GM18951 (cell line): ENCODE results near the gene TECTA.

Source experiments
- POLR2A ChIP-seq: IDR thresholded peaks from 4 replicates; pipeline ENCODE4 v1.6.1; 2011; ENCODE audit warnings: mild to moderate bottlenecking; ENCODE audit not compliant: insufficient read length, insufficient read depth; ENCODE audit errors: extremely low read depth
- in situ Hi-C: fragments of 300-500 bp; cut with MboI; formaldehyde crosslinking; loops from one replicate; pipeline ENCODE4 v1.12.0; 2022; ENCODE audit warnings: low sequenced_read_pairs, mixed read lengths, inconsistent platforms; ENCODE audit not compliant: unreplicated experiment

The TECTA gene

DNA sequence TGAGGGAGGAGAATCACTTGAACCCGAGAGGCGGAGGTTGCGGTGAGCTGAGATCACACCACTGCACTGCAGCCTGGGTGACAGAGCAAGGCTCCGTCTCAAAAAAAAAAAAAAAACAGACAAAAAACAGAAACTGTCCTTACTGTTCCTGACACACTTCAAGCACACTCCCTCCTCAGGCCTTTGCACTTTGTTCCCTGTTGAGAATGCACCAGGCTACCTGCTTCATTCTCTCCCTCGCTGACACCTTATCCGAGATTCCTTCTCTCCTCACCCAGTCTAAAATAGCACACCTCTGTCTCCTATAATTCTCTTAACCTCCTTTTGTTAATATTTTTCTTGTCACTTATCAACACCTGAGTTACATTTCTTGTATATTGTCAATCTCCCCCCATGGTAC lies 32.3 kb upstream of the TECTA start:
- in situ Hi-C loops: no loop called here
- TF ChIP-seq POLR2A: no peak

GRCh38 chr11:121070951-121071845 lies 29.8 kb upstream of the TECTA start:
- no peak for TF ChIP-seq POLR2A
- in situ Hi-C loops: no loop called here

DNA sequence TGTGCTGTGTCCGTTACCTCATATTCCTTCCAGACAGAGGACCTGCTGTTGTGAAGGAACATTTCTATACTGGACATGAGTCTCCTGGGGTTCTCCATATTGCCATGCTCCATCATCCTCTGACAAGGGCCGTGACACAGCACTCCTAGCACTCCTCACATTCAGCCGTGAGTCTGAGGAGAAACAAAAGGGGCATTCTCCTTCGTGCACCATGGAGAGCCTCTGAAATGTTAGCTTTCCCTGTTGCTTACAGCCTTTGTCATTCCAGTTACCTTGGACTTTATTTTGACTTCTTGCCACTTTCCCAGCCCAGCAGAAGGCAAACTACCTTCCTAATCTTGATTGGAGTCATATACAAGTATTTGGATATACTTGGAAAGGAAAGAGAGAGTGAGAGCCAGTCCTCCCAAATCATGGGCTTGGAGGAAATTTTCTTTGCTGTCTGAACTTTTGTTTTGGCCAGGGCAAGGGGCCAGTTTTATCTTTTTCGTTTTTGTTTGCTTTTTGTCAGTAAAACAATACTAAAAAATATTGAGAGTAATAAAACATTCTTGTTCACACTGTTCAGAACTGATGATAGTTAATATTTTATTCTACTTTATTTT lies 29.1 kb upstream of the TECTA start:
- TF ChIP-seq POLR2A: no peak
- in situ Hi-C loops: no loop called here

DNA sequence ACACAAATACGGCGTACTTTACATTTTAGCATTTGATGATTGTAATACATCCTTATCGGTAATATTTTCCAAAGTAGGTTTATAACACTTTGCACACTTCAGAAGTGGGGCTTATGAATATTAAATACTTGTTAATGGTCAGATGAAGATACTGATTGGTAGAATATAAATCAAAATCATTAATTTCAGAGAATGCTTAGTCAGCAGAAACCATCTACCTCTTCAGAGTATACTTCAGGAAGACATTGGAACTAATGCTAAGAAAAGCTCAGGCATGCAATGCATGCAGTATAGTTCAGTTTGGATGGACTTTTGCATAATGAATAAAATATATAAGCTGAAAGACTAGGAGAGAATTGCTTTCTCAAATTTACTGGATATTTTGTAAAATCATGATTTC lies 19.7 kb upstream of the TECTA start:
- TF ChIP-seq POLR2A: no peak
- in situ Hi-C loops: no loop called here

GRCh38 chr11:121082219-121082618 lies 18.8 kb upstream of the TECTA start:
- in situ Hi-C loops: no loop called here
- TF ChIP-seq POLR2A: no peak

GRCh38 chr11:121082670-121083069 lies 18.4 kb upstream of the TECTA start:
- no peak for TF ChIP-seq POLR2A
- in situ Hi-C loops: no loop called here

DNA sequence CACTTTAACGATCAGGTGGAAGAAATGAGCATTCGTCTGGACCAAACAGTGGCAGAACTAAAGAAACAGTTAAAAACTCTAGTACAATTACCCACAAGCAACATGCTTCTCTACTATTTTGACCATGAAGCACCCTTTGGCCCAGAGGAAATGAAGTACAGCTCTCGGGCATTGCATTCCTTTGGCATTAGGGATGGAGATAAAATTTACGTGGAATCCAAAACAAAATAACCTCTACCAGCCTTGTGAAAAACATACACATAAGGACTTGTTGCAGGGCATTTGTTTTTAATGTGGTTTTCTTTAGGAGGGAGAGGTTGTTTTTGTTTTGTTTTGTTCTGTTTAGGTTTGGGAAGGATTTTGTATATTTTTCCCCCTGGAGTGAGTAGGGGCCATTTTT lies 14.2 kb upstream of the TECTA start:
- in situ Hi-C loops: no loop called here
- no peak for TF ChIP-seq POLR2A

DNA sequence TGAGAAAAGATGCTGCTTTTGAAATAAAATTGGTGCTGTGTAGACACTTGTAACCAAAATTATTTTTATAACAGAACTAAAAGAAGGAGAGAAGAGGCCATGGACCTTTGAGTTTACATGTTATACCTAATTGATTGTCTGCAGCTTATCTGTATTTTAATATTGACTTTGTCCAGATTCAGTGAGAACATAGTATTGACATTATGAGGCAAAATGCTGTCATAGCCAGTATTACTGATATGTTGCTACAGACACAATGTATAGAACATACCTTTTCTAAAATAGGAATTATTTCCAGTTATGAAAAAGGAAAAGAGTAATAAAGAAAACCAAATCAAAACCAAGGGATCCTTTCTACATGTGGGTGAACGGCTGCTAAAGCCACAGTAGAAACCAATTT lies 11.5 kb upstream of the TECTA start:
- TF ChIP-seq POLR2A: no peak
- in situ Hi-C loops: no loop called here

DNA sequence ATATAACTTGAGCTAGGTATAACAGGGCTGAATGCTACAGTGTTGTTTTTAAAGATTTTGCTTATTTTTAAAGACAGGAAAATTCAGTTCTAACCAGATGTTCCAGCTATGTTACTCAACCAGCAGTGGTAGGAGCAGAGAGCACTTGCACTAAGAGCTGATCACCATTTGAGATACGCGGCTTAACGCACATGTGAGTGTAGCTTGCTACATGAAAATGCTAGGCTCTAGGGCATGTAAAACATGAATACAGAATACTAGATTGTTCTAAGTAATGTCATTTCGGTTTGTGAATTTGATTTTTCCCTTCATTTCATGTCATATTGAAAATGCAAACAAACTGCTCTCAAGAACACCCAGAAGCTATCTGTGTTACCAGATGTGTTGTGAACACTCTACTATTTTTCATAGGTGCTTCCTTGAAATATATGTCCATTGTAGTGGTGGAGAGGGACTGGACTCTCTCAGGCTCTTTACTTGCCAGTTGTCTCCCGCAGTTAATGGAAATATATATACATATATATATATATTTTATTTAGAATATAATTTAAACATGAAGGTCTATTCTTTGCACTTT lies 10.8 kb upstream of the TECTA start:
- no peak for TF ChIP-seq POLR2A
- in situ Hi-C loops: no loop called here

DNA sequence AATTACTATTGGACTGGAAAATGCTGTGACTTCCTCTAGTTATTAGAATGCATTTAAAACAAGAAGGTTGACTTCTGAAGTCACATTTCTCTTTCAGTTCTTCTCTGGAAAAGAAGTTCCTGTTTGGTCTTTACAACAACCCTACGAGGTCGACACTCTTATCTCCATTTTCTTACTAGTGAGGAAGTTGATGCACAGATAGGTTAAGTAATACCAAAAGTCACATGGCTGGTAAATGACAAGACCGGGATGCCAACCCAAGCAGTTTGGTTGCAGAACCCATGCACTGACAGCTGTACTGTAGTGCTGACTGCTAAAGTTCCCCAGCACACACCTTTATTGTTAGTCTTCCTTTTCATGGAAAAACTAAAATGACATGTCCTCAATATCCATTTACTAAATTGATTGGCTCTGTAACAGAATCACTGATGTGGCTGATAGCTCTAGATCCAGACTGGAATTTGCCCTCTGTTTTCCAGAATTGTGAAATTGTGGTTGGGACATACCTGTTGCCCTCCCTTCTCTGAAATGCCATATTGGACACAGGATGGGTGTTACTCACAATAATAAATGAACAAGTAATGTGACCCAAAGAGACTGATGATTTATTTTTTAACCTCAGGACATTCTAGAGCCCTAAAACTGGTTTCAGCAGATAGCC lies 9.4 kb upstream of the TECTA start:
- TF ChIP-seq POLR2A: no peak
- in situ Hi-C loops: no loop called here

DNA sequence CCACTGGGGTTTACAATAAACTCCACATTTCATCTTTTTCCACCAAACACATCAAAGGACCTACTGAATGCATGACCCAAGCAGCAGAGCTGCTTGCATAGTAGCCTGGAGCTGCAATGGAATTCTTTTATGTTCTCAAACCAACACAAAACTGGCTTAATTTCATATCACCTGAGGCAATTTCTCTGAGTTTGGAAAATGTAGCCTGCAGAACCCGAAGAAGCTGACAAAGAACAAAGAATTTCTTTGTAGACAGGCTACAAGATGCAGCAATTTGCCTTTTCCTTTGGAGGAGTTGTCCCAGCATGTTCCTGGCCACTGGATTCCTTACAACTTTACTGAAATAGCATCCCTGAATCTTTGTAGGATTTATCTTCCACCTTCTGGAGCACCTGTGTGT lies 5.5 kb upstream of the TECTA start:
- TF ChIP-seq POLR2A: no peak
- in situ Hi-C loops: no loop called here

DNA sequence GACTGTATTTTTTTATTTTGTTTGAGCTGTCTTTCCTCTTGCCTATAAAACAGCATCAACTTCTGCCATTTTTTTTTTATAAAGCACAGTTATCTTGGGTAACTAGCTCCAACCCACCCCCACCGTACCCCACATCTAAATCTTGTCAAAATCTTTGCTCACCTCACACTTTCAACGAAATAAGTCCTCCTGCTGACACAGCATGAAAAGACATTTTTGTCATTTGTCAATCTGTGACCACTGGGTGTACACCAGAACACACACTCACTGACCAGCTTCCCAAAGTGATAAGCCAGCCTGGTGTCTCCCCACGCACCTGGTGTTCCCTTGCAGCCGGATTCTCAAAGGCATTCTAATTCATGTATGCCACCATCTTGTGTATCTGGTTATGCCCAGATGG lies 1.7 kb upstream of the TECTA start:
- TF ChIP-seq POLR2A: no peak
- in situ Hi-C loops: no loop called here

DNA sequence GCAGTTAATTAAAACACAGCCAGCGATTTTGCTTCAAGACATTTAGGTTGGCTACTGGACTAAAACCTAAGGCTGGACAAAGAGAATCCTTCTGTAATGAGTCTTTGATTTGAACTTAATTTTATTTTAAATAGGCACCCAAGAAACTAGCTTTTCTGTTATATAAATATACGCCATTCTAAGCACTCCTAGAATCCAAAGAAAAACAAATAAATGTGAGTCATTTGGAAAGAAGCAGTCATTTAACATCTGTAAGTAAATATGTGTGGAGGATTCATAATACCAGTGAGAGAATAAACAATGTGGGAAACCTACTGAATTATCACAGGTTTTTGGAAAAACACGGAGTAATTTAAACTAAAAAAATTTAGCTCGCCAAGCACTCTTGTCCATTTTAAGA lies 1.2 kb upstream of the TECTA start:
- no peak for TF ChIP-seq POLR2A
- in situ Hi-C loops: no loop called here
